ENCODE results near the gene LRRTM3. TPM values are rescaled to one million over a fixed set of nuclear protein-coding genes. Genes with fewer than 3 reads are reported as not detected.

Gene LRRTM3
- polyA plus RNA-seq, 2 of the 4 experiments (the other 2 are of a cell fraction), result not detected

DNA sequence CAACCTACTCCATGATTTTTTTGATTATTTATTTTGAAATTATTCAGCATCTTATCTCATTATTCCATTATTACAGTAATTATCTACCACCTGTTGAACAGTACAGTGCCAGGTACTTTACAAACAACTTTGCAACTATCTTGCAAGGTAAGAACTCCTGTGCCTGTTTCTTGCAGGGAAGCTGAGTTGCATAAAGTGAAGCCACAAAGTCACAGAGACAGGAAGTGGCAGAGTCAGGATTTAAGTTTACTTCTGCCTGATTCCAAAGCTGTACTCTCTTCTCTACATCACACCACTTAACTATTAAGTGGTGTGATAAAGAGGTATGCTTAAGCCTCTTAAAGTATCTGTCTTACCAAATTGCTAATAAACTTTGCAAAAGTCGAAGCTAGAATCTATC is 80.1 kb downstream of the LRRTM3 start:
- H3K27ac ChIP-seq, result no peak overlapping the region
- FAIRE-seq (no peak), DNase-seq (ENCODE audit: low read depth in 1 of 2, low spot score in 1 of 2) (no peak), ATAC-seq (no peak)
- no peaks in the 10 kb centered on the region for H3K9me3 ChIP-seq
- H3K4me2 ChIP-seq, result no peak overlapping the region
- no peak for TF ChIP-seq ZSCAN20 (CRISPR knock-in tag; IDR thresholded peaks at IDR 0.05)
- no peak for TF ChIP-seq RFX5 (IDR thresholded peaks at IDR 0.05)
- no peak for TF ChIP-seq FOSB (CRISPR knock-in tag; IDR thresholded peaks at IDR 0.05)
- TF ChIP-seq, protein P1, sequence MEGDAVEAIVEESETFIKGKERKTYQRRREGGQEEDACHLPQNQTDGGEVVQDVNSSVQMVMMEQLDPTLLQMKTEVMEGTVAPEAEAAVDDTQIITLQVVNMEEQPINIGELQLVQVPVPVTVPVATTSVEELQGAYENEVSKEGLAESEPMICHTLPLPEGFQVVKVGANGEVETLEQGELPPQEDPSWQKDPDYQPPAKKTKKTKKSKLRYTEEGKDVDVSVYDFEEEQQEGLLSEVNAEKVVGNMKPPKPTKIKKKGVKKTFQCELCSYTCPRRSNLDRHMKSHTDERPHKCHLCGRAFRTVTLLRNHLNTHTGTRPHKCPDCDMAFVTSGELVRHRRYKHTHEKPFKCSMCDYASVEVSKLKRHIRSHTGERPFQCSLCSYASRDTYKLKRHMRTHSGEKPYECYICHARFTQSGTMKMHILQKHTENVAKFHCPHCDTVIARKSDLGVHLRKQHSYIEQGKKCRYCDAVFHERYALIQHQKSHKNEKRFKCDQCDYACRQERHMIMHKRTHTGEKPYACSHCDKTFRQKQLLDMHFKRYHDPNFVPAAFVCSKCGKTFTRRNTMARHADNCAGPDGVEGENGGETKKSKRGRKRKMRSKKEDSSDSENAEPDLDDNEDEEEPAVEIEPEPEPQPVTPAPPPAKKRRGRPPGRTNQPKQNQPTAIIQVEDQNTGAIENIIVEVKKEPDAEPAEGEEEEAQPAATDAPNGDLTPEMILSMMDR (IDR thresholded peaks at IDR 0.05), result no peak
- TF ChIP-seq, protein P2, sequence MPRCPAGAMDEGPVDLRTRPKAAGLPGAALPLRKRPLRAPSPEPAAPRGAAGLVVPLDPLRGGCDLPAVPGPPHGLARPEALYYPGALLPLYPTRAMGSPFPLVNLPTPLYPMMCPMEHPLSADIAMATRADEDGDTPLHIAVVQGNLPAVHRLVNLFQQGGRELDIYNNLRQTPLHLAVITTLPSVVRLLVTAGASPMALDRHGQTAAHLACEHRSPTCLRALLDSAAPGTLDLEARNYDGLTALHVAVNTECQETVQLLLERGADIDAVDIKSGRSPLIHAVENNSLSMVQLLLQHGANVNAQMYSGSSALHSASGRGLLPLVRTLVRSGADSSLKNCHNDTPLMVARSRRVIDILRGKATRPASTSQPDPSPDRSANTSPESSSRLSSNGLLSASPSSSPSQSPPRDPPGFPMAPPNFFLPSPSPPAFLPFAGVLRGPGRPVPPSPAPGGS (IDR thresholded peaks at IDR 0.05), result no peak
- no peaks in the 10 kb centered on the region for H3K4me1 ChIP-seq
- ChIA-PET CTCF (no interaction called here), POLR2A (no interaction called here)
- no peak overlapping the region for H3K4me3 ChIP-seq
- WGBS (ENCODE audit: missing lambda C conversion rate), result 0% methylated on average over 1 of the region's 1 CpG

DNA sequence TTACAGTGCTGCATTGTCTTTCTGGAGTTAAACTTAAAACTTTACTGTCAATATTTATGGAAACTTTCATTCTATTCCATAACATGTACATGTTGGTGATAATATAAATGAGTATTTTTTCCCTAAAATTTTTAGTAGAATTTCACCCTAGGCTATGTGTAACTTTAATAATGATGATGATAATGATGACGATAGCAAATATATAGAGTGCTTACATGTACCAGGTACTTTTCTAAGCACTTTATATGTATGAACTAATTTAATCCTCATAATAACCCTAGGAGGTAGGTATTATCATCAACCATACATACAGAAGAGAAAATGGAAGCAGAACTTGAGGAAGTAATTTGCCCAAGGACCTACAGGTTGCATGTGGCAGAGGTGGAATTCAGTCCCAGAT is 85.6 kb downstream of the LRRTM3 start:
- Histone ChIP-seq H3K27ac (no peak overlapping the region), H3K4me1 (no peaks in the 10 kb centered on the region), H3K4me3 (no peak overlapping the region), H3K9me3 (no peaks in the 10 kb centered on the region), H3K4me2 (no peak overlapping the region)
- no peak for TF ChIP-seq EHMT2 (IDR thresholded peaks at IDR 0.05; ENCODE audit: low read depth)
- ATAC-seq (no peak), DNase-seq (ENCODE audit: low read depth in 1 of 2, low spot score in 1 of 2) (no peak), FAIRE-seq (no peak)
- WGBS (ENCODE audit: missing lambda C conversion rate), result 87% methylated on average over 1 of the region's 1 CpG
- POLR2A ChIA-PET, result no interaction called here
- CTCF ChIA-PET, result no interaction called here

DNA sequence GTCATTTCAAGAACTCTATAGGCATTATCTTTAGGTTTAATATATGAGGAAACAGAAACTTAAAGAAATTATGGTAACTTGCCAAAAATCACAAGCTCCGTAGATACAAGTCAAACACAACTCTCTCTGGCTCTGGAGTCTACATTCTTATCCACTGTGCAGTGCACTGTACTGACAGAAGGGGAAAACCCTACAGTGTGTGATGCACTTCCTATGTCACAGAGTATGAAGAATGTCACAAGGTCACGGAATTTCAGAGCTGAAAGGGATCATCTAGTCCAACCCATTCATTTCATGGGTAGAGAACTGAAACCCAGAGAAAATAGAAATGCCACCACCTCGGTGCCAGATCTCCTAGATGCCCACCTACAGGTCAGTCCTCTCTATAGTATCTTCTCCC is 86.1 kb downstream of the LRRTM3 start:
- ATAC-seq (no peak), FAIRE-seq (no peak), DNase-seq (ENCODE audit: low read depth in 1 of 2, low spot score in 1 of 2) (no peak)
- Histone ChIP-seq H3K9me3 (no peaks in the 10 kb centered on the region), H3K4me1 (no peaks in the 10 kb centered on the region), H3K4me3 (no peak overlapping the region), H3K4me2 (no peak overlapping the region), H3K27ac (no peak overlapping the region)
- 6% methylated on average over 3 of the region's 3 CpGs for WGBS (ENCODE audit: missing lambda C conversion rate)
- POLR2A ChIA-PET, result no interaction called here
- TF ChIP-seq JUNB (IDR thresholded peaks at IDR 0.05) (no peak), ZC3H11A (IDR thresholded peaks at IDR 0.05) (no peak), CEBPB (IDR thresholded peaks at IDR 0.05) (no peak), HDAC2 (IDR thresholded peaks at IDR 0.05) (no peak), BHLHE40 (IDR thresholded peaks at IDR 0.05; ENCODE audit: low read depth, low read length) (no peak), CBX2 (IDR thresholded peaks at IDR 0.05; ENCODE audit: borderline replicate concordance, low read depth) (no peak), EHMT2 (IDR thresholded peaks at IDR 0.05; ENCODE audit: low read depth) (no peak), MYC (IDR thresholded peaks at IDR 0.05; ENCODE audit: borderline replicate concordance, low read length) (no peak), FOXS1 (CRISPR knock-in tag; IDR thresholded peaks at IDR 0.05) (no peak), POLR2AphosphoS2 (conservative IDR thresholded peaks at IDR 0.05; ENCODE audit: low read length) (no peak), SMC3 (IDR thresholded peaks at IDR 0.05) (no peak), MAFK (IDR thresholded peaks at IDR 0.05; ENCODE audit: partially characterized antibody) (no peak), ZSCAN20 (CRISPR knock-in tag; IDR thresholded peaks at IDR 0.05) (no peak), JUN (IDR thresholded peaks at IDR 0.05) (no peak), RAD21 (conservative IDR thresholded peaks at IDR 0.05 in 1 of 2, IDR thresholded peaks at IDR 0.05 in 1 of 2) (no peak), POLR2A (IDR thresholded peaks at IDR 0.05; ENCODE audit: low read length) (no peak), EP300 (IDR thresholded peaks at IDR 0.05) (no peak)
- TF ChIP-seq, protein P3, sequence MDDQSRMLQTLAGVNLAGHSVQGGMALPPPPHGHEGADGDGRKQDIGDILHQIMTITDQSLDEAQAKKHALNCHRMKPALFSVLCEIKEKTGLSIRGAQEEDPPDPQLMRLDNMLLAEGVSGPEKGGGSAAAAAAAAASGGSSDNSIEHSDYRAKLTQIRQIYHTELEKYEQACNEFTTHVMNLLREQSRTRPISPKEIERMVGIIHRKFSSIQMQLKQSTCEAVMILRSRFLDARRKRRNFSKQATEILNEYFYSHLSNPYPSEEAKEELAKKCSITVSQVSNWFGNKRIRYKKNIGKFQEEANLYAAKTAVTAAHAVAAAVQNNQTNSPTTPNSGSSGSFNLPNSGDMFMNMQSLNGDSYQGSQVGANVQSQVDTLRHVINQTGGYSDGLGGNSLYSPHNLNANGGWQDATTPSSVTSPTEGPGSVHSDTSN (IDR thresholded peaks at IDR 0.05), result no peak
- TF ChIP-seq, protein P2 (IDR thresholded peaks at IDR 0.05), result no peak
- TF ChIP-seq, protein P4, sequence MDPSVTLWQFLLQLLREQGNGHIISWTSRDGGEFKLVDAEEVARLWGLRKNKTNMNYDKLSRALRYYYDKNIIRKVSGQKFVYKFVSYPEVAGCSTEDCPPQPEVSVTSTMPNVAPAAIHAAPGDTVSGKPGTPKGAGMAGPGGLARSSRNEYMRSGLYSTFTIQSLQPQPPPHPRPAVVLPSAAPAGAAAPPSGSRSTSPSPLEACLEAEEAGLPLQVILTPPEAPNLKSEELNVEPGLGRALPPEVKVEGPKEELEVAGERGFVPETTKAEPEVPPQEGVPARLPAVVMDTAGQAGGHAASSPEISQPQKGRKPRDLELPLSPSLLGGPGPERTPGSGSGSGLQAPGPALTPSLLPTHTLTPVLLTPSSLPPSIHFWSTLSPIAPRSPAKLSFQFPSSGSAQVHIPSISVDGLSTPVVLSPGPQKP (IDR thresholded peaks at IDR 0.05; ENCODE audit: low read depth, low read length), result no peak
- CTCF ChIA-PET, result no interaction called here
